GM12874 (cell line): ENCODE results near the gene SLC9B2.

ENCODE experiments used
- TF ChIP-seq, protein P1 (sequence below): IDR thresholded peaks from 2 replicates; pipeline ENCODE4 v1.5.1; 2011; ENCODE audit warnings: low read depth, mild to moderate bottlenecking, control low read depth, low read length, moderate library complexity; ENCODE audit not compliant: insufficient read depth

Gene SLC9B2

GRCh38 chr4:103052145-103052544 is 24.4 kb downstream of the SLC9B2 start:
- TF ChIP-seq, protein P1, sequence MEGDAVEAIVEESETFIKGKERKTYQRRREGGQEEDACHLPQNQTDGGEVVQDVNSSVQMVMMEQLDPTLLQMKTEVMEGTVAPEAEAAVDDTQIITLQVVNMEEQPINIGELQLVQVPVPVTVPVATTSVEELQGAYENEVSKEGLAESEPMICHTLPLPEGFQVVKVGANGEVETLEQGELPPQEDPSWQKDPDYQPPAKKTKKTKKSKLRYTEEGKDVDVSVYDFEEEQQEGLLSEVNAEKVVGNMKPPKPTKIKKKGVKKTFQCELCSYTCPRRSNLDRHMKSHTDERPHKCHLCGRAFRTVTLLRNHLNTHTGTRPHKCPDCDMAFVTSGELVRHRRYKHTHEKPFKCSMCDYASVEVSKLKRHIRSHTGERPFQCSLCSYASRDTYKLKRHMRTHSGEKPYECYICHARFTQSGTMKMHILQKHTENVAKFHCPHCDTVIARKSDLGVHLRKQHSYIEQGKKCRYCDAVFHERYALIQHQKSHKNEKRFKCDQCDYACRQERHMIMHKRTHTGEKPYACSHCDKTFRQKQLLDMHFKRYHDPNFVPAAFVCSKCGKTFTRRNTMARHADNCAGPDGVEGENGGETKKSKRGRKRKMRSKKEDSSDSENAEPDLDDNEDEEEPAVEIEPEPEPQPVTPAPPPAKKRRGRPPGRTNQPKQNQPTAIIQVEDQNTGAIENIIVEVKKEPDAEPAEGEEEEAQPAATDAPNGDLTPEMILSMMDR, result no peak

GRCh38 chr4:103050736-103051436 is 25.7 kb downstream of the SLC9B2 start:
- TF ChIP-seq, protein P1, result no peak

DNA sequence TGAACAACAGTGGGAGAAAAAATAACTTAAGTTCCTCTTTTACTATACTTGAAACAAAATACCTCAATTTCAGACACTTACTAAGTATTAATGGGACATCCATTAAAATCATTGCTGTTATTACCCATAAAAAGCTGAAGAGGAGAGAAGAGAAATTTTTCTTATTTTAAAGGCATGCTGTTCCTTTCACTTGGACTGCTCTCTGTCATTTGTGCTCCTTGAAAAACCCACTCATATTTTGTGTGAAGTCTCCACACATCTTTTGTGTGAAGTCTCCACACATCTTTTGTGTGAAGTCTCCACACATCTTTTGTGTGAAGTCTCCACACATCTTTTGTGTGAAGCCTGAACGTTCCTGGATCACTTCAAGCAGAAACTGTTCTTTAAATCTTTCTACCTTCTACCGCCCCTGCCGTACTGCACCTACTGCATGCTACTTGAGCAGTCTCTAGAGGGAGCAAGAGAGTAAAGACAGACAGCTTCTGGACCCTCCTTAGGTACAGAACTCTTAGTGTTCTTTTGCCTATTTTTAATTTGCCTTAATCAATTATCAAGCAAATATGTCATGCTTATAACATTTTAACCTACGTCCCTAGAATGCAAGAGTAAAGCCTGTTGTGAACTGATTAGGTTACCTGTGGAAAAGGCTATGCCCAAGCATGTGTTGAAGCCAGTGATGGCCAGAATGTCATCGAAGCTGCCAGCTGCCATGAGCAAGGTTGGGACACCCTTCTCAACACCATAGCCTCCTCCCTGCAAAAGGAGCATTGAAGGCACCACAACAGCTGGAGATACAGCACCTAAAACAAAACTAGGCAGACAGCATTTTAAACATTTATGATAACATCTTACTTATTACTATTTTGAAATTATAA is 29.9 kb downstream of the SLC9B2 start:
- TF ChIP-seq, protein P1, result peak; percentile 70

- TF ChIP-seq, protein P1, result no peak
Measured at GRCh38 chr4:103044183-103044582, 32.4 kb downstream of the SLC9B2 start.

DNA sequence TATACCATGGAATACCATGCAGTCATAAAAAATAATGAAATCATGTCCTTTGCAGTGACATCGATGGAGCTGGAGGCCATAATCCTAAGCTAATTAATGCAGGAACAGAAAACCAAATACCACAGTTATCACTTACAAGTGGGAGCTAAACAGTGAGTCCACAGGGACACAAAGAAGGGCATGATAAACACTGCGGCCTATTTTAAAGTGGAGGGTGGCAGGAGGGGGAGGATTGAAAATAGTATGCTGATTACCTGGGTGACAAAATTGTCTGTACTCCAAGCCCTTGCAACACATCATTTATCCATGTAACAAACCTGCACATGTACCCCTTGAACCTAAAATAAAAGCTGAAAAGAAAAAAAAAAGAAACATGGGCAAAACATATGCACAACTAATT is 40.4 kb downstream of the SLC9B2 start:
- TF ChIP-seq, protein P1, result no peak

GRCh38 chr4:103032574-103032973 is 44.0 kb downstream of the SLC9B2 start:
- TF ChIP-seq, protein P1, result peak; percentile 63

DNA sequence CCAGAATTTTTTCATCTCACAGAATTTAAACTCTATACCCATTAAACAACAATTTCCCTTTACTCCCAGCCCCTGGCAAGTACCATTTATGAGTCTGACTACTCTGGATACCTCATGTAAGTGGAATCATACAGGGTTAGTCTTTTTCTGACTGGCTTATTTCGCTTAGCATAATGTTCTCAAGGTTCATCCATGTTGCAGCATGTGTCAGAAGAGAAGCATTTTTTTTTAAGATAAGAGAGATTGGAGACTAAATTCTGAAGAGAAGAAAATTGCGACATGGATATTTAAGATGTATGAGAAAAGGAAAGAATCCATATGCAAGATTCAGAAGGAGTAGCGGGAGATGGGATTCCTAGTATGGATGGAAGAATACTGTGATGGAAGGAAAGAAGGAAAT is 45.8 kb downstream of the SLC9B2 start:
- TF ChIP-seq, protein P1, result no peak
